ENCODE results near the gene IGLL5.
"Not testable (repeated sequence)": the region's sequence is repeated elsewhere in the genome, so short reads cannot be mapped to it uniquely, and the experiment has no call there.

Gene IGLL5

GRCh38 chr22:22914726-22915669 lies 27.4 kb downstream of the IGLL5 start:
- no peak for DNase-seq

- DNase-seq = no peak
Measured at GRCh38 chr22:22915670-22916035, 28.0 kb downstream of the IGLL5 start.

GRCh38 chr22:22916215-22916951 lies 28.8 kb downstream of the IGLL5 start:
- no peak for DNase-seq

GRCh38 chr22:22916952-22917290 lies 29.3 kb downstream of the IGLL5 start:
- no peak for DNase-seq

GRCh38 chr22:22917377-22917776 lies 29.8 kb downstream of the IGLL5 start:
- DNase-seq = no peak

GRCh38 chr22:22918297-22918965 lies 30.8 kb downstream of the IGLL5 start:
- DNase-seq = no peak

- DNase-seq = no peak
Measured at GRCh38 chr22:22919041-22919440, 31.4 kb downstream of the IGLL5 start.

- no peak for DNase-seq
Measured at GRCh38 chr22:22920104-22920654, 32.6 kb downstream of the IGLL5 start.

- DNase-seq = no peak
Measured at GRCh38 chr22:22920910-22921550, 33.4 kb downstream of the IGLL5 start.

GRCh38 chr22:22921575-22921974 lies 34.0 kb downstream of the IGLL5 start:
- DNase-seq = no peak

- DNase-seq = not testable (repeated sequence)
Measured at GRCh38 chr22:22922092-22922953, 34.7 kb downstream of the IGLL5 start.

GRCh38 chr22:22922954-22923319 lies 35.3 kb downstream of the IGLL5 start:
- no peak for DNase-seq

GRCh38 chr22:22923379-22923778 lies 35.8 kb downstream of the IGLL5 start:
- DNase-seq = no peak

- DNase-seq = no peak
Measured at GRCh38 chr22:22923930-22924329, 36.3 kb downstream of the IGLL5 start.

- DNase-seq = no peak
Measured at GRCh38 chr22:22924369-22925145, 36.9 kb downstream of the IGLL5 start.

- no peak for DNase-seq
Measured at GRCh38 chr22:22925146-22925804, 37.7 kb downstream of the IGLL5 start.

GRCh38 chr22:22925805-22926369 lies 38.3 kb downstream of the IGLL5 start:
- DNase-seq = no peak

GRCh38 chr22:22926370-22927195 lies 39.0 kb downstream of the IGLL5 start:
- no peak for DNase-seq
